GM08714 (cell line): ENCODE data around the gene CLSTN1.

Source experiments
- H3K4me3 ChIP-seq: fragments of 200-500 bp; sonication (Bioruptor generic); 2 replicates; pipeline ENCODE4 v1.5.1; 2014; ENCODE audit warnings: mild to moderate bottlenecking, low read length, inconsistent platforms
- ZNF274 ChIP-seq: IDR thresholded peaks from 2 replicates; pipeline ENCODE4 v1.6.1; 2012; ENCODE audit warnings: mild to moderate bottlenecking, low read depth, low read length

Gene CLSTN1

DNA sequence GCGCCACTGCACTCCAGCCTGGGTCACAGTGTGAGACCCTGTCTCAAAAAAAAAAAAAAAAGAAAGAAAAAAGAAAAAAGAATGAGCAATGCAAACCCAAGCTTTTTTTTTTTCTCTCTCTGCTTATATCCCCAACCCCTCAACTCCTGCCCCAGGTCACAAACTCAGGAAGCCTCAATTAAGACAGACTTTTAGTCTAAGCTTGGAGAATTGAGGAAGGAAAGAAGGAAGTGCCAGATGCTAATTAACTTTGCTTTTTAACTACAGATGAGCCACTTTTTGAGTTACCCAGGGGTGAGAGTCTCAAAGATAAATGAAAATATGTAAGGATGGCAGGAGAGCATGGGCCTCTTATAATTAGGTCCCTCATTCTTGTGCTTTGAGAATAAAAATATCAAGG is 139.0 kb downstream of the CLSTN1 start:
- H3K4me3 ChIP-seq: no peak overlapping the region
- no peak for TF ChIP-seq ZNF274

DNA sequence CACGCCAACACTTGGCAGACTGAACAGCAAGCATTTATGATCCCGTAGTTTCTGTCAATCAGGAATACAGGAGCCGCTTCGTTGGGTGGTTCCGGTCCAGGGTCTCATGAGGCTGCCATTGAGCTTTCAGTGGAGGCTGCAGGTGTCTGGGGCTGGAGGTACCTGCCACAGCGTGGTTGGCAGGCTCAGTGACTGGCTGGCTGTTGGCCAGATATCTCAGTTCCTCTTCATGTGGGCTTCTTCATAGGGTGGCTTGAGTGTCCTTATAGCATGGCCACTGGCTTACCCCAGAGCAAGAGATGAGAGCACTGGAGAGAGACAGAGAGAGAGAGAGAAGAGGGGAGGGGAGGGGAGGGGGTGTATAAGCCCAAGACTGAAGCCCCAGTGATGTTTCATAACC is 142.9 kb downstream of the CLSTN1 start:
- TF ChIP-seq ZNF274: no peak
- no peak overlapping the region for H3K4me3 ChIP-seq

DNA sequence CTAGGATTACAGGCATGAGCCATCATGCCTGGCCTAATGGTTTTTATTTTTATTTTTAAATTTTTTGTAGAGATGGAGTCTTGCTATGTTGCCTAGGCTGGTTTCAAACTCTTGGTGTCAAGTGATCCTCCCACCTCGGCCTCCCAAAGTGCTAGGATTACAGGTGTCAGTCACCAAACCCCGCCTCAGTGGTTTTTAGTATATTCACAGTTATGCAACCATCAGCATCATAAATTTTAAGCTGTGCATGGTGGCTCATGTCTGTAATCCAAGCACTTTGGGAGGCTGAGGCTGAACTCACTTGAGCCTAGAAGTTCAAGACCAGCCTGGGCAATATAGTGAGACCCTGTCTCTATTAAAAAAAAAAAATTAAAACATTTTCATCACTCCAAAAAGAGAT is 143.7 kb downstream of the CLSTN1 start:
- TF ChIP-seq ZNF274: no peak
- H3K4me3 ChIP-seq: no peak overlapping the region
